Measurements from ENCODE around the gene TMED9.
A peak's percentile ranks its signal among the peaks of the same experiment; 100 is the strongest.

The TMED9 gene

GRCh38 chr5:177592010-177592834, at the start of gene TMED9:
TMED9 (plus strand) TSS chr5:177592203; CDS start chr5:177592215, 12 bp downstream.
- Mint-ChIP-seq H3K27ac (peak within 1 kb of the TSS; percentile 100), H3K4me1 (peaks cover 25% of the 10 kb centered on the region), H3K9me3 (no peaks in the 10 kb centered on the region), H3K27me3 (peaks cover 3% of the 10 kb centered on the region), H3K4me3 (peak within 1 kb of the TSS; percentile 100), H3K36me3 (peaks cover 11% of the 10 kb centered on the region)

- peaks cover 31% of the 10 kb centered on the region for H3K4me1 Mint-ChIP-seq
- H3K9me3 Mint-ChIP-seq = no peaks in the 10 kb centered on the region
- no peak overlapping the region for H3K4me3 Mint-ChIP-seq
- H3K36me3 Mint-ChIP-seq = peaks cover 14% of the 10 kb centered on the region
- H3K27ac Mint-ChIP-seq = peak overlapping the region; percentile 53
- H3K27me3 Mint-ChIP-seq = no peaks in the 10 kb centered on the region
Measured at GRCh38 chr5:177542816-177543465, 49.1 kb upstream of the TMED9 start.

GRCh38 chr5:177545487-177546257, 46.3 kb upstream of the TMED9 start:
- Mint-ChIP-seq H3K27ac (peak overlapping the region; percentile 1), H3K36me3 (peaks cover 11% of the 10 kb centered on the region), H3K9me3 (no peaks in the 10 kb centered on the region), H3K27me3 (no peaks in the 10 kb centered on the region), H3K4me3 (no peak overlapping the region), H3K4me1 (peaks cover 47% of the 10 kb centered on the region)

GRCh38 chr5:177546258-177546741, 45.7 kb upstream of the TMED9 start:
- Mint-ChIP-seq H3K4me3 (no peak overlapping the region), H3K27ac (no peak overlapping the region), H3K9me3 (no peaks in the 10 kb centered on the region), H3K36me3 (peaks cover 11% of the 10 kb centered on the region), H3K4me1 (peaks cover 47% of the 10 kb centered on the region), H3K27me3 (no peaks in the 10 kb centered on the region)

GRCh38 chr5:177547736-177548135, 44.3 kb upstream of the TMED9 start:
- Mint-ChIP-seq H3K4me1 (peaks cover 49% of the 10 kb centered on the region), H3K27me3 (no peaks in the 10 kb centered on the region), H3K27ac (no peak overlapping the region), H3K9me3 (no peaks in the 10 kb centered on the region), H3K4me3 (no peak overlapping the region), H3K36me3 (peaks cover 6% of the 10 kb centered on the region)

- Mint-ChIP-seq H3K4me1 (peaks cover 51% of the 10 kb centered on the region), H3K4me3 (no peak overlapping the region), H3K27ac (no peak overlapping the region), H3K36me3 (peaks cover 6% of the 10 kb centered on the region), H3K27me3 (no peaks in the 10 kb centered on the region), H3K9me3 (no peaks in the 10 kb centered on the region)
Measured at GRCh38 chr5:177548495-177548894, 43.5 kb upstream of the TMED9 start.

- peaks cover 56% of the 10 kb centered on the region for H3K4me1 Mint-ChIP-seq
- H3K36me3 Mint-ChIP-seq = peaks cover 6% of the 10 kb centered on the region
- no peak overlapping the region for H3K4me3 Mint-ChIP-seq
- H3K27me3 Mint-ChIP-seq = no peaks in the 10 kb centered on the region
- no peak overlapping the region for H3K27ac Mint-ChIP-seq
- no peaks in the 10 kb centered on the region for H3K9me3 Mint-ChIP-seq
Measured at GRCh38 chr5:177550122-177550521, 41.9 kb upstream of the TMED9 start.

- Mint-ChIP-seq H3K4me1 (peaks cover 42% of the 10 kb centered on the region), H3K27me3 (no peaks in the 10 kb centered on the region), H3K4me3 (peak overlapping the region; percentile 82), H3K36me3 (no peaks in the 10 kb centered on the region), H3K27ac (peak overlapping the region; percentile 70), H3K9me3 (no peaks in the 10 kb centered on the region)
Measured at GRCh38 chr5:177552839-177553455, 39.1 kb upstream of the TMED9 start.

- no peaks in the 10 kb centered on the region for H3K9me3 Mint-ChIP-seq
- no peaks in the 10 kb centered on the region for H3K36me3 Mint-ChIP-seq
- peak overlapping the region; percentile 82 for H3K4me3 Mint-ChIP-seq
- no peaks in the 10 kb centered on the region for H3K27me3 Mint-ChIP-seq
- H3K4me1 Mint-ChIP-seq = peaks cover 35% of the 10 kb centered on the region
- no peak overlapping the region for H3K27ac Mint-ChIP-seq
Measured at GRCh38 chr5:177553671-177554429, 38.2 kb upstream of the TMED9 start.

- H3K27me3 Mint-ChIP-seq = no peaks in the 10 kb centered on the region
- peak within 1 kb of the TSS; percentile 89 for H3K27ac Mint-ChIP-seq
- peak within 1 kb of the TSS; percentile 92 for H3K4me3 Mint-ChIP-seq
- peaks cover 32% of the 10 kb centered on the region for H3K4me1 Mint-ChIP-seq
- H3K36me3 Mint-ChIP-seq = no peaks in the 10 kb centered on the region
- H3K9me3 Mint-ChIP-seq = no peaks in the 10 kb centered on the region
Measured at GRCh38 chr5:177554474-177555111, 37.4 kb upstream of the TMED9 start, which contains the start of gene FAM193B. FAM193B (minus strand) TSS chr5:177554563; CDS start chr5:177554458, 105 bp downstream.

GRCh38 chr5:177555228-177555627, 36.8 kb upstream of the TMED9 start:
- Mint-ChIP-seq H3K4me1 (peaks cover 28% of the 10 kb centered on the region), H3K27ac (no peak overlapping the region), H3K27me3 (no peaks in the 10 kb centered on the region), H3K9me3 (no peaks in the 10 kb centered on the region), H3K4me3 (peak overlapping the region; percentile 92), H3K36me3 (no peaks in the 10 kb centered on the region)

- Mint-ChIP-seq H3K27ac (no peak overlapping the region), H3K27me3 (no peaks in the 10 kb centered on the region), H3K4me1 (peaks cover 26% of the 10 kb centered on the region), H3K9me3 (no peaks in the 10 kb centered on the region), H3K4me3 (peak overlapping the region; percentile 92), H3K36me3 (no peaks in the 10 kb centered on the region)
Measured at GRCh38 chr5:177555665-177556064, 36.3 kb upstream of the TMED9 start.

GRCh38 chr5:177557041-177557647, 34.9 kb upstream of the TMED9 start:
- no peaks in the 10 kb centered on the region for H3K36me3 Mint-ChIP-seq
- H3K27ac Mint-ChIP-seq = no peak overlapping the region
- no peaks in the 10 kb centered on the region for H3K9me3 Mint-ChIP-seq
- no peak overlapping the region for H3K4me3 Mint-ChIP-seq
- H3K27me3 Mint-ChIP-seq = no peaks in the 10 kb centered on the region
- H3K4me1 Mint-ChIP-seq = peaks cover 23% of the 10 kb centered on the region

- Mint-ChIP-seq H3K36me3 (no peaks in the 10 kb centered on the region), H3K27me3 (no peaks in the 10 kb centered on the region), H3K4me1 (peaks cover 16% of the 10 kb centered on the region), H3K27ac (no peak overlapping the region), H3K9me3 (no peaks in the 10 kb centered on the region), H3K4me3 (no peak overlapping the region)
Measured at GRCh38 chr5:177557796-177558195, 34.2 kb upstream of the TMED9 start.

All from activated naive CD4-positive, alpha-beta T cell treated with anti-CD3 and anti-CD28 coated beads, Interleukin-2, amount 50 U/mL, for 24 hours (primary cell).